Upper lobe of left lung (tissue), 6 donors: ENCODE measurements around the gene CD58. TPM values are rescaled to one million over a fixed set of nuclear protein-coding genes. Genes with fewer than 3 reads are reported as not detected.

Experiments
- ATAC-seq, 2 donors: fragments of 200-7000 bp; cut with Tn5 transposase; one replicate each; pipeline ENCODE4 v1.9.1; 2022; ENCODE audit warnings: mild to moderate bottlenecking in 2 of 2, moderate library complexity in 2 of 2; ENCODE audit not compliant: low FRiP score in 2 of 2
- DNase-seq, 2 donors: peaks; one replicate each; pipeline ENCODE4 v3.0.0-alpha.2; 2019 to 2020
- H3K27ac ChIP-seq, 4 donors: fragments of 200-600 bp; sonication (generic); one replicate each; pipeline ENCODE4 v1.5.1; 2016 to 2019
- H3K27me3 ChIP-seq, 4 donors: fragments of 200-600 bp; sonication (generic); one replicate each; pipeline ENCODE4 v1.5.1; 2017 to 2019
- H3K36me3 ChIP-seq, 4 donors: fragments of 200-600 bp; sonication (generic); one replicate each; pipeline ENCODE4 v1.5.1; 2016 to 2019
- H3K4me1 ChIP-seq, 4 donors: fragments of 200-600 bp; sonication (generic); one replicate each; pipeline ENCODE4 v1.5.1; 2018 to 2019
- H3K4me3 ChIP-seq, 4 donors: fragments of 200-600 bp; sonication (generic); one replicate each; pipeline ENCODE4 v1.5.1; 2017 to 2019; ENCODE audit warnings: mild to moderate bottlenecking in 2 of 4, moderate library complexity in 1 of 4
- H3K9me3 ChIP-seq, 4 donors: fragments of 200-600 bp; sonication (generic); one replicate each; pipeline ENCODE4 v1.5.1; 2018 to 2019
- EP300 ChIP-seq, 4 donors: sonication (generic); formaldehyde crosslinking; IDR thresholded peaks; one replicate each; pipeline ENCODE4 v1.5.1; 2017; ENCODE audit warnings: antibody characterized with exemption in 4 of 4, control low read depth in 2 of 4
- POLR2A ChIP-seq, 4 donors: fragments of 450-650 bp; IDR thresholded peaks; one replicate each; pipeline ENCODE4 v1.5.1; 2016 to 2017; ENCODE audit warnings: antibody characterized with exemption in 4 of 4, mild to moderate bottlenecking in 2 of 4
- POLR2AphosphoS5 ChIP-seq, 2 donors: sonication (generic); formaldehyde crosslinking; IDR thresholded peaks; one replicate each; pipeline ENCODE4 v1.5.1; 2017; ENCODE audit warnings: antibody characterized with exemption in 2 of 2
- WGBS, 2 donors: methylation state at CpG; one replicate each; pipeline ENCODE4 v1.1.5; 2017 to 2018; 5-methylcytosine and 5-hydroxymethylcytosine counted together
- total RNA-seq, 6 donors: library from RNA; depleted of rRNA in 4 of 6; stranded (reverse); fragments of >200 nt in 4 of 6; gene quantifications; one replicate each; pipeline versions ENCODE4 v1.1.0 to v1.2.1, GENCODE V29; 2016 to 2021
- TF ChIP-seq, protein P1 (sequence below), 6 experiments: fragments of 450-650 bp in 4 of 6; fragments of 200-600 bp in 2 of 6; sonication (generic) in 2 of 6; IDR thresholded peaks; one replicate each; pipeline ENCODE4 v1.5.1; 2016 to 2019; ENCODE audit warnings: antibody characterized with exemption in 6 of 6
- donor health status: DM: no; HTN: no; CAD: no; lungs with moderate emphysema.
- donor health status: DM: no; HTN: yes; CAD: no; lungs with severe emphysema.

CD58 gene
- total RNA-seq, 6 donors from 2014 or later: 17.8 to 52.0 (median 32.4) TPM

DNA sequence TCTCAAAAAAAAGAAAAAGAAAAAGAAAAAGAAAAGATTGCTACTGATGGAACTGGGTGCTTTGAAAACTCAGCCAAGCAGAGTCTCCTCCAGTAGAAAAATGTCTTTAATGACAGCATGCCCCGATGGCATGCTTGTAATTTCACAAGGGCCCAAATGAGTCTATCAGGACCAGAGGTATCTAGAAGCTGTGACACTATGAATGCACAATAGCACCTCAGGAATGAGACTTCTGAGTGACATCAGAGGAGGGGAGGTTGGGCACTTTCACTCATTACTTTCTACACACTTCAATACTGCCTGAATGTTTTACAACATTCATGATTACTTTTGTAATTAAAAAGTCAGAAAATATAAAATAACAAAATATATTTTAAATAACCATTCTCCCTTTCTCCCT lies 15.1 kb upstream of the CD58 start:
- Histone ChIP-seq H3K4me1 (no peaks in the 10 kb centered on the region), H3K36me3 (peaks cover 0 to 5% (median 0%) of the 10 kb centered on the region in 4 donors), H3K4me3 (no peak overlapping the region), H3K27ac (no peak overlapping the region), H3K27me3 (no peaks in the 10 kb centered on the region), H3K9me3 (no peaks in the 10 kb centered on the region)
- ATAC-seq: no peak
- no peak for TF ChIP-seq POLR2A (IDR thresholded peaks at IDR 0.05)
- TF ChIP-seq POLR2AphosphoS5 (IDR thresholded peaks at IDR 0.05): no peak
- TF ChIP-seq, protein P1, sequence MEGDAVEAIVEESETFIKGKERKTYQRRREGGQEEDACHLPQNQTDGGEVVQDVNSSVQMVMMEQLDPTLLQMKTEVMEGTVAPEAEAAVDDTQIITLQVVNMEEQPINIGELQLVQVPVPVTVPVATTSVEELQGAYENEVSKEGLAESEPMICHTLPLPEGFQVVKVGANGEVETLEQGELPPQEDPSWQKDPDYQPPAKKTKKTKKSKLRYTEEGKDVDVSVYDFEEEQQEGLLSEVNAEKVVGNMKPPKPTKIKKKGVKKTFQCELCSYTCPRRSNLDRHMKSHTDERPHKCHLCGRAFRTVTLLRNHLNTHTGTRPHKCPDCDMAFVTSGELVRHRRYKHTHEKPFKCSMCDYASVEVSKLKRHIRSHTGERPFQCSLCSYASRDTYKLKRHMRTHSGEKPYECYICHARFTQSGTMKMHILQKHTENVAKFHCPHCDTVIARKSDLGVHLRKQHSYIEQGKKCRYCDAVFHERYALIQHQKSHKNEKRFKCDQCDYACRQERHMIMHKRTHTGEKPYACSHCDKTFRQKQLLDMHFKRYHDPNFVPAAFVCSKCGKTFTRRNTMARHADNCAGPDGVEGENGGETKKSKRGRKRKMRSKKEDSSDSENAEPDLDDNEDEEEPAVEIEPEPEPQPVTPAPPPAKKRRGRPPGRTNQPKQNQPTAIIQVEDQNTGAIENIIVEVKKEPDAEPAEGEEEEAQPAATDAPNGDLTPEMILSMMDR (IDR thresholded peaks at IDR 0.05): no peak
- no peak for TF ChIP-seq EP300 (IDR thresholded peaks at IDR 0.05)
- no peak for DNase-seq
- WGBS, 2 donors: 68 to 72% methylated on average over 1 of the region's 1 CpG

DNA sequence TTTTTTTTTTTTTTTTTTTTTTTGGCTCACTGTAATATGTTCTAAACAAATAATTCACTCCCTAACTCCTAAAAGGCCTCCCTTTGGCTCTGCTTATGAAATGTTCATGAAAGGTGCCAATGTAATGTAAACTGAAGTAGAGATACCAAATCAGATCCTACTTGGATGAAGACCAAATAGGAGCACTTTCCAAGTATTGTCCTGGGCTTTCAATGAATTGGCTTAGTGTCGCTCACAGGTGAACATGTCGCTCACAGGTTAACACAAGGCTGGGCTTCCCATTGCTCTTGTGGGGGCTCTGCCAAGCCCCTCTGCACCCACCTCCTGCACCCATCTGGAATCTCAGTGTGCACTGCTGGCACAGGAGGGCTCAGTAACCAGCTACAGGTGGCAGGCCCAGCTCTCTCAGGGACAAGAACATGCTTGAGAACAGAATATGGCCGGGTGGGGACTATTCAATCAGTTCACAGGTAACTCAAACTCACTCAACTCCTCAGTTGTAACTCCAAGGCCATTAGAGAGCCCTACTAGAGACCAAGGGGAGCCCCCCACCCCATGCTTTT lies 10.6 kb upstream of the CD58 start:
- TF ChIP-seq POLR2A (IDR thresholded peaks at IDR 0.05) (no peak), POLR2AphosphoS5 (IDR thresholded peaks at IDR 0.05) (no peak), EP300 (IDR thresholded peaks at IDR 0.05) (no peak)
- TF ChIP-seq, protein P1 (IDR thresholded peaks at IDR 0.05): no peak
- Histone ChIP-seq H3K27ac (no peak overlapping the region), H3K27me3 (no peaks in the 10 kb centered on the region), H3K36me3 (peaks cover 0 to 5% (median 0%) of the 10 kb centered on the region in 4 donors), H3K9me3 (no peaks in the 10 kb centered on the region), H3K4me3 (no peak overlapping the region), H3K4me1 (no peaks in the 10 kb centered on the region)
- no peak for DNase-seq
- ATAC-seq: no peak
- WGBS, 2 donors: 72 to 91% methylated on average over 3 of the region's 3 CpGs

DNA sequence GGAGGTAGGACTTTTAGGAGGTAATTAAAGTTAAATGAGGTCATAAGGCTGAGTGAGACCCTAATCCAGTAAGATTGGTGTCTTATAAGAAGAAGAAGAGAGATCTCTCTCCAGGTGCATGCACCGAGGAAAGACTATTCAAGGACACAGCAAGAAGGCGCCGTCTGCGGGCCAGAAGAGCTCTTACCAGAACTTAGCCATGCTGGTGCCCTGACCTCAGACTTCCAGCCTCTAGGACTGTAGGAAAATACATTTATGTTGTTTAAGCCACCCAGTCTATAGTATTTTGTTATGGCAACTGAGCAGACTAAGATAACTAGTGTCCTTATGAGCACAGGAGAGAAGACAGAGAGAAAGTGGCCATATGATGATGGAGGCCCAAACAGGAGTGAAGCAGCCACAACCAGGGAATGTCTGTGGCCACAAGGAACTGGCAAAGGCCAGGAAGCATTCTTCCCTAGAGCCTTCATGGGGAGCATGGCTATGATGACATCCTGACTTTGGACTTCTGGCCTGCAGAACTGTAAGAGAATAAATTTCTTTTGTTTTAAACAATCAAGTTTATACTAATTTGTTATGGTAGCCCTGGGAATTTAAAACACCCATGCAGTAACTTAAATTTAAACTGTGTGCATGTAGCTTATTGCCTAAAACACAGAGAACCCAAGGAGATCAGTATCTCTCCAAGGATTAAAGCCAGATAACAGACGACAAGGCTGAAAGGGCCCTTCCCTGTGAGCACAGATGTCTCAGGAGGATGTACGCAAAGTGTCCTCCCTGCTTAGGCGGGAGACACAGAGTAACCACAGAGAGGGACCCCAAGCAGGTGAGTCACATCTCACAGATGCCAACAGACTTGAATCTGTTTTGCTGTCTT lies 9.9 kb upstream of the CD58 start:
- Histone ChIP-seq H3K4me1 (no peaks in the 10 kb centered on the region), H3K36me3 (peaks cover 0 to 5% (median 0%) of the 10 kb centered on the region in 4 donors), H3K27ac (no peak overlapping the region), H3K4me3 (no peak overlapping the region), H3K27me3 (no peaks in the 10 kb centered on the region), H3K9me3 (no peaks in the 10 kb centered on the region)
- no peak for TF ChIP-seq POLR2A (IDR thresholded peaks at IDR 0.05)
- no peak for TF ChIP-seq EP300 (IDR thresholded peaks at IDR 0.05)
- TF ChIP-seq, protein P1 (IDR thresholded peaks at IDR 0.05): no peak
- TF ChIP-seq POLR2AphosphoS5 (IDR thresholded peaks at IDR 0.05): no peak
- DNase-seq (no peak), ATAC-seq (no peak)
- WGBS, 2 donors: 84 to 90% methylated on average over 7 of the region's 7 CpGs

DNA sequence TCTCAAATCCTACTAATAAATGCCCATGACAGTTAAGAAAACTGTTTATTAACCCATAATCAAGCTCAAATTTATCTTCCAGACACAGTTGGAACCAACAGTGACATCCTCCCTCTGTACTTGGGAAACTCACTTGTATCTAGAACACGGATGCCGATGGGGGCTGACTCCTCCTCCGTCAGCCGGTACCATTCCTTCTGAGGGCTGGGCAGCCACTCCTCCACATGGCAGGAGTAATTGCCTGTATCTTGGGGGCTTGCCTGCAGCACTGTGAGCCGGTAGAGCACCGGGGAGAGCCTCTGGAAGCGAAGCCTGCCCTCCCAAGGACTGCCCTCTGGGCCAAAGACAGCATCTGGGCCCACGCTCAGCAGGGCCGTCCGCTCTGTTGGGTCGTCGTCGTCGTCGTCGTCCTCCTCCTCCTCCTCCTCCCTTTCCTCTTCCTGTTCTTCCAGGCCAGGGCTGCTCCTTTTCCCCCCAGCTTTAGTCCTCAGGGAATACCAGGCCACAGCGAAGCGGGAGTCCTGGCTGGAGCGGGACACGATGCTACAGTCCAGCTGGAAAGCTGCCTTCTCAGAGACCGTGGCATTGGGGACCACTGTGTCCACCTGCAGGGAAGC lies 8.5 kb upstream of the CD58 start:
- Histone ChIP-seq H3K36me3 (no peaks in the 10 kb centered on the region), H3K4me3 (no peak overlapping the region), H3K9me3 (no peaks in the 10 kb centered on the region), H3K27ac (no peak overlapping the region), H3K27me3 (no peaks in the 10 kb centered on the region), H3K4me1 (peaks cover 0 to 9% (median 0%) of the 10 kb centered on the region in 4 donors)
- ATAC-seq (no peak), DNase-seq (peak in 1 of 2 donors; percentile 32)
- TF ChIP-seq POLR2AphosphoS5 (IDR thresholded peaks at IDR 0.05) (no peak), EP300 (IDR thresholded peaks at IDR 0.05) (no peak), POLR2A (IDR thresholded peaks at IDR 0.05) (no peak)
- TF ChIP-seq, protein P1 (IDR thresholded peaks at IDR 0.05): no peak
- 74 to 84% methylated on average over 21 of the region's 21 CpGs for WGBS, 2 donors
